Progenitor cell of endocrine pancreas (in vitro differentiated cells): Measurements from ENCODE around the gene RIMBP2. TPM values are rescaled to one million over a fixed set of nuclear protein-coding genes. Genes with fewer than 3 reads are reported as not detected.
A peak's percentile ranks its signal among the peaks of the same experiment; 100 is the strongest.

Experiments used
- DNase-seq: peaks from one replicate; pipeline ENCODE4 v3.0.0; 2021; ENCODE audit warnings: low spot score; ENCODE audit not compliant: unreplicated experiment
- H3K27ac Mint-ChIP-seq: 2 replicates; pipeline ENCODE4 v1.8.0; 2021; ENCODE audit warnings: mild to moderate bottlenecking, moderate library complexity, mixed read lengths
- H3K27me3 Mint-ChIP-seq: 2 replicates; pipeline ENCODE4 v1.8.0; 2021; ENCODE audit warnings: mixed read lengths
- H3K36me3 Mint-ChIP-seq: 2 replicates; pipeline ENCODE4 v1.8.0; 2022; ENCODE audit warnings: mixed read lengths; ENCODE audit not compliant: insufficient read depth
- H3K4me1 Mint-ChIP-seq: 2 replicates; pipeline ENCODE4 v1.8.0; 2021; ENCODE audit warnings: low read depth, mixed read lengths
- H3K4me3 Mint-ChIP-seq: 2 replicates; pipeline ENCODE4 v1.8.0; 2021; ENCODE audit warnings: low read depth, mild to moderate bottlenecking, moderate library complexity, mixed read lengths
- H3K9me3 Mint-ChIP-seq: 2 replicates; pipeline ENCODE4 v1.8.0; 2021; ENCODE audit warnings: low read depth, mixed read lengths
- CTCF ChIP-seq: fragments of 200-600 bp; sonication (generic); IDR thresholded peaks from one replicate; pipeline ENCODE4 v1.5.0; 2021; ENCODE audit warnings: antibody characterized with exemption, mild to moderate bottlenecking; ENCODE audit not compliant: unreplicated experiment
- total RNA-seq: library from RNA; stranded (reverse); gene quantifications from 2 replicates; pipeline ENCODE4 v1.2.1, GENCODE V29; 2021

Gene RIMBP2
- total RNA-seq, 1 donor from 2014 or later, result 31.6 TPM

GRCh38 chr12:130559806-130560205 lies 156.3 kb downstream of the RIMBP2 start:
- TF ChIP-seq CTCF, result no peak
- Mint-ChIP-seq H3K9me3 (peaks cover 10% of the 10 kb centered on the region), H3K27me3 (peaks cover 4% of the 10 kb centered on the region), H3K4me1 (peaks cover 4% of the 10 kb centered on the region), H3K36me3 (no peaks in the 10 kb centered on the region), H3K27ac (no peak overlapping the region), H3K4me3 (no peak overlapping the region)
- DNase-seq, result no peak

GRCh38 chr12:130557886-130558765 lies 158.0 kb downstream of the RIMBP2 start:
- H3K27ac Mint-ChIP-seq, result peak overlapping the region; percentile 53
- peaks cover 4% of the 10 kb centered on the region for H3K27me3 Mint-ChIP-seq
- H3K9me3 Mint-ChIP-seq, result peaks cover 3% of the 10 kb centered on the region
- no peak overlapping the region for H3K4me3 Mint-ChIP-seq
- H3K36me3 Mint-ChIP-seq, result no peaks in the 10 kb centered on the region
- no peak for TF ChIP-seq CTCF
- DNase-seq, result no peak
- H3K4me1 Mint-ChIP-seq, result peaks cover 4% of the 10 kb centered on the region

DNA sequence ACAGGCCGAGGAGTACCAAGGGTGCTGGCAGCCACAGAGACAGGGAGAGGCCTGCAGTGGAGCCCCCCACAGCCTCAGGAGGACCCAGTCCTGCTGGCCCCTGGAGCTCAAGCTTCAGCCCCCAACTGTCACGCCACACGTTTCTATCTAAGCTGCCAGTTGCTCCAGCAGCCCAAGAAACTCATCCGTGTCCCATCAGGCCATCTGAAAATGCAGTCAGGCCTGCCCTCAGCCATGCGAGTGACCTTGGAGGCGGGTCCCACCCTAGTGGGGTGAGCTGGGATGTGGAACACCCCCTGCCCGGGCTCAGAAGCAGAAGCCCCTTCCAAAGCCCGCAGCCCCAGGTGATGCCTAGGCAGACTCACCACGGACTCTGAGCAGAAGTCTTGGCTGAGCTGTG lies 158.9 kb downstream of the RIMBP2 start:
- Mint-ChIP-seq H3K27ac (no peak overlapping the region), H3K27me3 (peaks cover 4% of the 10 kb centered on the region), H3K4me1 (peaks cover 4% of the 10 kb centered on the region), H3K9me3 (peaks cover 3% of the 10 kb centered on the region), H3K4me3 (no peak overlapping the region), H3K36me3 (no peaks in the 10 kb centered on the region)
- no peak for TF ChIP-seq CTCF
- DNase-seq, result no peak

GRCh38 chr12:130556486-130557055 lies 159.5 kb downstream of the RIMBP2 start:
- Mint-ChIP-seq H3K27me3 (peaks cover 4% of the 10 kb centered on the region), H3K9me3 (peaks cover 3% of the 10 kb centered on the region), H3K4me1 (peaks cover 4% of the 10 kb centered on the region)

More at GRCh38 chr12:130556486-130557055, 159.5 kb downstream of the RIMBP2 start:
- Mint-ChIP-seq H3K4me3 (no peak overlapping the region), H3K27ac (no peak overlapping the region), H3K36me3 (no peaks in the 10 kb centered on the region)
- TF ChIP-seq CTCF, result no peak
- no peak for DNase-seq
